ENCODE data around the gene TMEM269. TPM values are rescaled to one million over a fixed set of nuclear protein-coding genes. Genes with fewer than 3 reads are reported as not detected.
"Not testable (repeated sequence)": the region's sequence is repeated elsewhere in the genome, so short reads cannot be mapped to it uniquely, and the experiment has no call there.

TMEM269 gene
- total RNA-seq, 2 donors from 2014 or later: not detected

- Histone ChIP-seq H3K4me3 (no peak overlapping the region), H3K27ac (no peak overlapping the region), H3K27me3 (no peaks in the 10 kb centered on the region), H3K9me3 (no peaks in the 10 kb centered on the region), H3K4me1 (no peaks in the 10 kb centered on the region), H3K36me3 (peaks cover 50% of the 10 kb centered on the region)
- DNase-seq (ENCODE audit: low spot score): no peak
- no peak for TF ChIP-seq CTCF (IDR thresholded peaks at IDR 0.05)
These were observed 36.1 kb upstream of the TMEM269 start for GRCh38 chr1:42748461-42749410.

- no peak overlapping the region for H3K27ac ChIP-seq
- H3K9me3 ChIP-seq: no peaks in the 10 kb centered on the region
- peaks cover 63% of the 10 kb centered on the region for H3K36me3 ChIP-seq
- no peak overlapping the region for H3K4me3 ChIP-seq
- DNase-seq (ENCODE audit: low spot score): no peak
- no peak for TF ChIP-seq CTCF (IDR thresholded peaks at IDR 0.05)
- no peaks in the 10 kb centered on the region for H3K4me1 ChIP-seq
- no peaks in the 10 kb centered on the region for H3K27me3 ChIP-seq
These were observed 34.8 kb upstream of the TMEM269 start for GRCh38 chr1:42750041-42750440.

- H3K27me3 ChIP-seq; H3K4me1 ChIP-seq; H3K4me3 ChIP-seq; H3K9me3 ChIP-seq; H3K27ac ChIP-seq; DNase-seq (ENCODE audit: low spot score): not testable (repeated sequence)
- peaks cover 70% of the 10 kb centered on the region for H3K36me3 ChIP-seq
These were observed 33.2 kb upstream of the TMEM269 start for GRCh38 chr1:42751511-42752070.

DNA sequence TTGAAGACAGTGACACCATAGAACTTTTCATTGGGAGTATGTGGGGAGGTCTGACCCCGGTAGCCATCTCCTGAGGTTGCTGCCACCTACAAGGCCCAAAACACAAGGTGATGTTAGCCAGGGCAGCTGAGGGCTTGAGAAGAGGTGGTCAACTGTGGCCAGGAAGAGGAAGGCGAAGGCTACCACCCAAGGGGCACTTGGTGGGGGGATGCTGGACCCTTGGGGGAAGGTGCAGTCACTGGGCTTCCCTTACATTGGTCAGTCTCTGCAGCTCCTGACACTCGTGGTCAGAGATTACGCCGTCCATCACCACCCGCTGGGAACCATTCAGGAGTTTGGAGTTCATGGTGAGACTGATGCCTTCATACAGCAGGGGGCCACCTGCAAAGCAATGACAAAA is 32.5 kb upstream of the TMEM269 start:
- no peak for TF ChIP-seq CTCF (IDR thresholded peaks at IDR 0.05)
- H3K4me3 ChIP-seq: no peak overlapping the region
- H3K27me3 ChIP-seq: no peaks in the 10 kb centered on the region
- H3K27ac ChIP-seq: no peak overlapping the region
- DNase-seq (ENCODE audit: low spot score): no peak
- no peaks in the 10 kb centered on the region for H3K4me1 ChIP-seq
- H3K9me3 ChIP-seq: no peaks in the 10 kb centered on the region
- H3K36me3 ChIP-seq: peaks cover 70% of the 10 kb centered on the region

GRCh38 chr1:42753070-42753469 is 31.7 kb upstream of the TMEM269 start:
- Histone ChIP-seq H3K27me3 (no peaks in the 10 kb centered on the region), H3K9me3 (no peaks in the 10 kb centered on the region), H3K4me1 (no peaks in the 10 kb centered on the region), H3K27ac (no peak overlapping the region), H3K36me3 (peaks cover 78% of the 10 kb centered on the region), H3K4me3 (no peak overlapping the region)
- DNase-seq (ENCODE audit: low spot score): no peak
- no peak for TF ChIP-seq CTCF (IDR thresholded peaks at IDR 0.05)
